ENCODE data around the gene PTPRU. TPM values are rescaled to one million over a fixed set of nuclear protein-coding genes. Genes with fewer than 3 reads are reported as not detected.

PTPRU gene
- total and polyA plus RNA-seq, 4 donors = 1.6 to 15.1 (median 6.0) TPM

DNA sequence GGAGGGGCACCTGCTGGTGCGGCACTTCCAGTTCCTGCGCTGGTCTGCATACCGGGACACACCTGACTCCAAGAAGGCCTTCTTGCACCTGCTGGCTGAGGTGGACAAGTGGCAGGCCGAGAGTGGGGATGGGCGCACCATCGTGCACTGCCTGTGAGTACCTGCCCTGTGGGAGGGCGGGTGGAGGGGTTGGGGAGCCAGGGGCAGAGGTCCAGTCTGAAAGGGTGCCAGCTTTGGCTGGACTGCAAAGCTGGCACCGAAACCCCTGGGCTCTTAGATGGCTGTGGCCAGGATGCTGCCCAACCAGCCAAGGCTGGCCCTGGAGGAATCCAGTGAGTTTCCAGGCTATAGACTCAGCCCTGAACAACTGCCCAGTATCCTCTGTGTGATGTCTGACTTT, 87.3 kb downstream of the PTPRU start:
- 89% methylated on average over 8 of the region's 8 CpGs for whole genome bisulfite sequencing
- DNase-seq (ENCODE audit: low spot score) = no peak
- peaks cover 0 to 2% (median 1%) of the 10 kb centered on the region in 4 donors for H3K36me3 ChIP-seq (ENCODE audit: control insufficient read depth in 4 of 4, insufficient read depth in 3 of 4, low read depth in 1 of 4, low read length in 3 of 4)

GRCh38 chr1:29324202-29324601, 87.9 kb downstream of the PTPRU start:
- WGBS = 93% methylated on average over 10 of the region's 10 CpGs
- Histone ChIP-seq H3K27me3 (ENCODE audit: control insufficient read depth in 4 of 4, insufficient read depth in 4 of 4, low read length in 3 of 4) (no peaks in the 10 kb centered on the region), H3K4me3 (ENCODE audit: low read depth in 1 of 3, low read length in 3 of 3) (no peak overlapping the region), H3K9ac (ENCODE audit: low read depth in 1 of 2, low read length in 2 of 2) (no peak overlapping the region), H3K27ac (ENCODE audit: low read depth in 1 of 2, low read length in 2 of 2) (no peak overlapping the region), H3K9me3 (ENCODE audit: control insufficient read depth in 4 of 4, low read length in 3 of 4) (no peaks in the 10 kb centered on the region), H3K4me1 (ENCODE audit: control insufficient read depth in 4 of 4, insufficient read depth in 4 of 4, low read length in 3 of 4) (peaks cover 0 to 3% (median under 1%) of the 10 kb centered on the region in 4 donors), H3K36me3 (ENCODE audit: control insufficient read depth in 4 of 4, insufficient read depth in 3 of 4, low read depth in 1 of 4, low read length in 3 of 4) (peaks cover 0 to 2% (median 1%) of the 10 kb centered on the region in 4 donors)
- no peak for DNase-seq (ENCODE audit: low spot score)
- TF ChIP-seq YY1 (IDR thresholded peaks at IDR 0.05) (no peak), FOXA1 (IDR thresholded peaks at IDR 0.05) (no peak), RXRA (IDR thresholded peaks at IDR 0.05) (no peak), FOXA2 (IDR thresholded peaks at IDR 0.05) (no peak), GABPA (IDR thresholded peaks at IDR 0.05 in 1 of 2, conservative IDR thresholded peaks at IDR 0.05 in 1 of 2) (no peak), EGR1 (IDR thresholded peaks at IDR 0.05; ENCODE audit: low read depth in 2 of 2) (no peak), TAF1 (conservative IDR thresholded peaks at IDR 0.05) (no peak), HNF4A (conservative IDR thresholded peaks at IDR 0.05) (no peak), CTCF (IDR thresholded peaks at IDR 0.05; ENCODE audit: low read depth, low read length, missing input control) (no peak), SP1 (IDR thresholded peaks at IDR 0.05) (no peak), JUND (IDR thresholded peaks at IDR 0.05) (no peak), NR2F2 (IDR thresholded peaks at IDR 0.05) (no peak), RAD21 (IDR thresholded peaks at IDR 0.05) (no peak), HNF4G (IDR thresholded peaks at IDR 0.05) (no peak)
- TF ChIP-seq, protein P1, sequence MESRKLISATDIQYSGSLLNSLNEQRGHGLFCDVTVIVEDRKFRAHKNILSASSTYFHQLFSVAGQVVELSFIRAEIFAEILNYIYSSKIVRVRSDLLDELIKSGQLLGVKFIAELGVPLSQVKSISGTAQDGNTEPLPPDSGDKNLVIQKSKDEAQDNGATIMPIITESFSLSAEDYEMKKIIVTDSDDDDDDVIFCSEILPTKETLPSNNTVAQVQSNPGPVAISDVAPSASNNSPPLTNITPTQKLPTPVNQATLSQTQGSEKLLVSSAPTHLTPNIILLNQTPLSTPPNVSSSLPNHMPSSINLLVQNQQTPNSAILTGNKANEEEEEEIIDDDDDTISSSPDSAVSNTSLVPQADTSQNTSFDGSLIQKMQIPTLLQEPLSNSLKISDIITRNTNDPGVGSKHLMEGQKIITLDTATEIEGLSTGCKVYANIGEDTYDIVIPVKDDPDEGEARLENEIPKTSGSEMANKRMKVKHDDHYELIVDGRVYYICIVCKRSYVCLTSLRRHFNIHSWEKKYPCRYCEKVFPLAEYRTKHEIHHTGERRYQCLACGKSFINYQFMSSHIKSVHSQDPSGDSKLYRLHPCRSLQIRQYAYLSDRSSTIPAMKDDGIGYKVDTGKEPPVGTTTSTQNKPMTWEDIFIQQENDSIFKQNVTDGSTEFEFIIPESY (IDR thresholded peaks at IDR 0.05) = no peak
- TF ChIP-seq, protein P2, sequence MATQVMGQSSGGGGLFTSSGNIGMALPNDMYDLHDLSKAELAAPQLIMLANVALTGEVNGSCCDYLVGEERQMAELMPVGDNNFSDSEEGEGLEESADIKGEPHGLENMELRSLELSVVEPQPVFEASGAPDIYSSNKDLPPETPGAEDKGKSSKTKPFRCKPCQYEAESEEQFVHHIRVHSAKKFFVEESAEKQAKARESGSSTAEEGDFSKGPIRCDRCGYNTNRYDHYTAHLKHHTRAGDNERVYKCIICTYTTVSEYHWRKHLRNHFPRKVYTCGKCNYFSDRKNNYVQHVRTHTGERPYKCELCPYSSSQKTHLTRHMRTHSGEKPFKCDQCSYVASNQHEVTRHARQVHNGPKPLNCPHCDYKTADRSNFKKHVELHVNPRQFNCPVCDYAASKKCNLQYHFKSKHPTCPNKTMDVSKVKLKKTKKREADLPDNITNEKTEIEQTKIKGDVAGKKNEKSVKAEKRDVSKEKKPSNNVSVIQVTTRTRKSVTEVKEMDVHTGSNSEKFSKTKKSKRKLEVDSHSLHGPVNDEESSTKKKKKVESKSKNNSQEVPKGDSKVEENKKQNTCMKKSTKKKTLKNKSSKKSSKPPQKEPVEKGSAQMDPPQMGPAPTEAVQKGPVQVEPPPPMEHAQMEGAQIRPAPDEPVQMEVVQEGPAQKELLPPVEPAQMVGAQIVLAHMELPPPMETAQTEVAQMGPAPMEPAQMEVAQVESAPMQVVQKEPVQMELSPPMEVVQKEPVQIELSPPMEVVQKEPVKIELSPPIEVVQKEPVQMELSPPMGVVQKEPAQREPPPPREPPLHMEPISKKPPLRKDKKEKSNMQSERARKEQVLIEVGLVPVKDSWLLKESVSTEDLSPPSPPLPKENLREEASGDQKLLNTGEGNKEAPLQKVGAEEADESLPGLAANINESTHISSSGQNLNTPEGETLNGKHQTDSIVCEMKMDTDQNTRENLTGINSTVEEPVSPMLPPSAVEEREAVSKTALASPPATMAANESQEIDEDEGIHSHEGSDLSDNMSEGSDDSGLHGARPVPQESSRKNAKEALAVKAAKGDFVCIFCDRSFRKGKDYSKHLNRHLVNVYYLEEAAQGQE (IDR thresholded peaks at IDR 0.05) = no peak
- TF ChIP-seq, protein P3, sequence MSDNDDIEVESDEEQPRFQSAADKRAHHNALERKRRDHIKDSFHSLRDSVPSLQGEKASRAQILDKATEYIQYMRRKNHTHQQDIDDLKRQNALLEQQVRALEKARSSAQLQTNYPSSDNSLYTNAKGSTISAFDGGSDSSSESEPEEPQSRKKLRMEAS (IDR thresholded peaks at IDR 0.05) = no peak
- TF ChIP-seq, protein P4, sequence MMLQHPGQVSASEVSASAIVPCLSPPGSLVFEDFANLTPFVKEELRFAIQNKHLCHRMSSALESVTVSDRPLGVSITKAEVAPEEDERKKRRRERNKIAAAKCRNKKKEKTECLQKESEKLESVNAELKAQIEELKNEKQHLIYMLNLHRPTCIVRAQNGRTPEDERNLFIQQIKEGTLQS (IDR thresholded peaks at IDR 0.05) = no peak

More for the DNA sequence above, 87.3 kb downstream of the PTPRU start:
- peaks cover 0 to 3% (median 1%) of the 10 kb centered on the region in 4 donors for H3K4me1 ChIP-seq (ENCODE audit: control insufficient read depth in 4 of 4, insufficient read depth in 4 of 4, low read length in 3 of 4)
- no peak overlapping the region for H3K4me3 ChIP-seq (ENCODE audit: low read depth in 1 of 3, low read length in 3 of 3)
- no peak for TF ChIP-seq YY1 (IDR thresholded peaks at IDR 0.05)
- no peak for TF ChIP-seq TAF1 (conservative IDR thresholded peaks at IDR 0.05)
- TF ChIP-seq SP1 (IDR thresholded peaks at IDR 0.05) = no peak
- TF ChIP-seq, protein P1 (IDR thresholded peaks at IDR 0.05) = no peak
- no peak for TF ChIP-seq RXRA (IDR thresholded peaks at IDR 0.05)
- TF ChIP-seq RAD21 (IDR thresholded peaks at IDR 0.05) = no peak
- TF ChIP-seq FOXA2 (IDR thresholded peaks at IDR 0.05) = no peak
- TF ChIP-seq, protein P3 (IDR thresholded peaks at IDR 0.05) = no peak
- TF ChIP-seq HNF4A (conservative IDR thresholded peaks at IDR 0.05) = no peak
- no peak for TF ChIP-seq GABPA (IDR thresholded peaks at IDR 0.05 in 1 of 2, conservative IDR thresholded peaks at IDR 0.05 in 1 of 2)
- TF ChIP-seq HNF4G (IDR thresholded peaks at IDR 0.05) = no peak
- TF ChIP-seq, protein P4 (IDR thresholded peaks at IDR 0.05) = no peak
- no peak for TF ChIP-seq JUND (IDR thresholded peaks at IDR 0.05)
- TF ChIP-seq NR2F2 (IDR thresholded peaks at IDR 0.05) = no peak
- no peak for TF ChIP-seq FOXA1 (IDR thresholded peaks at IDR 0.05)
- H3K9me3 ChIP-seq (ENCODE audit: control insufficient read depth in 4 of 4, low read length in 3 of 4) = no peaks in the 10 kb centered on the region
- H3K9ac ChIP-seq (ENCODE audit: low read depth in 1 of 2, low read length in 2 of 2) = no peak overlapping the region
- no peak overlapping the region for H3K27ac ChIP-seq (ENCODE audit: low read depth in 1 of 2, low read length in 2 of 2)
- no peaks in the 10 kb centered on the region for H3K27me3 ChIP-seq (ENCODE audit: control insufficient read depth in 4 of 4, insufficient read depth in 4 of 4, low read length in 3 of 4)
